Activated T-cell treated with anti-CD3 and anti-CD28 coated beads for 48 hours (primary cell): Measurements from ENCODE around the gene CEND1.
A peak's percentile ranks its signal among the peaks of the same experiment; 100 is the strongest.

Experiments
- DNase-seq: peaks from one replicate; pipeline ENCODE4 v3.0.0-alpha.2; 2020; ENCODE audit warnings: low read depth

Gene CEND1

GRCh38 chr11:789943-790342 is at the start of gene CEND1:
Gene CEND1, minus strand, starts transcription at chr11:790090. Its CDS starts 1,514 bp downstream, at chr11:788576.
- peak; percentile 67 for DNase-seq

- no peak for DNase-seq
Measured at GRCh38 chr11:839280-839623, 49.4 kb upstream of the CEND1 start.

- DNase-seq = no peak
Measured at GRCh38 chr11:838441-839279, 48.8 kb upstream of the CEND1 start.

- DNase-seq = no peak
Measured at GRCh38 chr11:837990-838307, 48.1 kb upstream of the CEND1 start.

- DNase-seq = no peak
Measured at GRCh38 chr11:837189-837989, 47.5 kb upstream of the CEND1 start.

DNA sequence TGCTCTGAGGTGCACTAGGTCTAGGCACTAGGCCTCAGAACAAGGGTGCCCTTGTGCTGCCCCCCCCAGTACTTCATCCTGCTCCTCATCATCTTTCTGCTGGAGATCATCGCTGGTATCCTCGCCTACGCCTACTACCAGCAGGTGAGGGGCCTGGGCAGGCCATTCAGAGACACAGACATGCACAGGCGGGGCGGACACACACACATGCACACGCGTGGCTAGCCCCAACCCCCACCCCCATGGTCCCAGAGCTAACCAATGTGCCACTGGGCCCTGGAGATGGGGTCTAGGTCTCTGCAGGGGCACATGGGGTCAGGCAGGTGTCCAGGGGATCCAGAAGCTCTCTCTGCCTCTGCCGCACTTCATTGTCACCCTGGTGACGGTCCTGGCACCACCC is 46.8 kb upstream of the CEND1 start:
- no peak for DNase-seq

DNA sequence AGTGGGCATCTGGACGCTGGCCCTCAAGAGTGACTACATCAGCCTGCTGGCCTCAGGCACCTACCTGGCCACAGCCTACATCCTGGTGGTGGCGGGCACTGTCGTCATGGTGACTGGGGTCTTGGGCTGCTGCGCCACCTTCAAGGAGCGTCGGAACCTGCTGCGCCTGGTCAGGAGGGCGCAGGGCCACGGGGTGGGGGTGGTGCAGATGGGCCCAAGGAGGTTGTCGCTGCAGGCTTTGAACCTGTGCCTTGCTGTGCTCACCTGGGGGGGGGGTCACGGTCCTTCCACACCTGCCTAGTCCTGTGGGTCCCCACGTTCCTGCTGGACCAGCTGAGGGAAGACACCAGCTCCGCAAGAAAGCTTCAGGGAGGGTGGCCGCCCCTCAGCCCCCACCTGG is 46.4 kb upstream of the CEND1 start:
- DNase-seq = no peak

DNA sequence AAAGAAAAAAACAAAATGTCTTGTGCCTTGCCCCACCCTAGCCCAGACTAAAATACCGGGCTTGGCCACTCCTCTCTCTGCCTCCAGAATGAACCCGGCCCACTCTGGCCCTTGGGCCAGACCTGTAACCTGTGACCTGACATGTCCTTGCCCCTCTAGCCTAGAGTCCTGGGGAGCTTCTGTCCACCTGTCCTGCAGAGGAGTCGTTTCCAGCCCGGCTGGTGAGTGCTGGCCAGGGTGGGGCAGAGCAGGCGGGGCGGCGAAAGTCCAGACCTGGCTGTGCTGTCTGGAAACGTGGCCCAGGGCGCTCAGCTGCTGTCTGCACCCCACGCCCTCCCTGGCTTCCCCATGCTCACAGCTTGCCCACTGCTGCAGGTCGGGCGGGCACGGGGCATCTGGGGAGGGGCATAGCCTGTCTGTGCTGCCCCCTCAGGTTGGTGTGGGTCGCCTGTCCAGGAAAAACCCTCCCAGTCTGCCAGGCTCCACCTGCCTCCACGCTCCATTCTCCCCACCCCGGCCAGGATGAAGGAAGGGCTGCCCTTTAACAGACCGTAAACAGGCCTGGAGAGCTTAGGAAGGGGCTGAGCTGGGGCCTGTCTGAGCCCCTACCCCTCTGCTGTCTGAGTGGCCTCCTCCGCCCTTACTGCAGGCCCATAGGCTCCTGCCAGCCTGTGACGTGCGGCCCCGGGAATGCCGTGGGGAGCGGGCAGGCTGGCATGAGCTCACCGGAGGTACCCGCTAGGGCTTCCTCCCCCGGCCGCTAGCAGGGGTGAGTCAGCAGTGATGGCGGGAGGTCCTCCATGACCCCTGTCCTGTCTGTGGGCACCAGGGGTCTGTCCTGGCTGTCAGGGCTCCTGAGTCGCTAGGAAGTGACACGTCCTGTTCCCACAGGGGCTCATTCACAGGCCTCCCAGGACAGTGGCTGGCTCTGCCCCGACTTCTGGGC is 44.8 kb upstream of the CEND1 start:
- DNase-seq = no peak

GRCh38 chr11:833849-834311 is 44.0 kb upstream of the CEND1 start:
- no peak for DNase-seq

- DNase-seq = no peak
Measured at GRCh38 chr11:833114-833791, 43.4 kb upstream of the CEND1 start.

DNA sequence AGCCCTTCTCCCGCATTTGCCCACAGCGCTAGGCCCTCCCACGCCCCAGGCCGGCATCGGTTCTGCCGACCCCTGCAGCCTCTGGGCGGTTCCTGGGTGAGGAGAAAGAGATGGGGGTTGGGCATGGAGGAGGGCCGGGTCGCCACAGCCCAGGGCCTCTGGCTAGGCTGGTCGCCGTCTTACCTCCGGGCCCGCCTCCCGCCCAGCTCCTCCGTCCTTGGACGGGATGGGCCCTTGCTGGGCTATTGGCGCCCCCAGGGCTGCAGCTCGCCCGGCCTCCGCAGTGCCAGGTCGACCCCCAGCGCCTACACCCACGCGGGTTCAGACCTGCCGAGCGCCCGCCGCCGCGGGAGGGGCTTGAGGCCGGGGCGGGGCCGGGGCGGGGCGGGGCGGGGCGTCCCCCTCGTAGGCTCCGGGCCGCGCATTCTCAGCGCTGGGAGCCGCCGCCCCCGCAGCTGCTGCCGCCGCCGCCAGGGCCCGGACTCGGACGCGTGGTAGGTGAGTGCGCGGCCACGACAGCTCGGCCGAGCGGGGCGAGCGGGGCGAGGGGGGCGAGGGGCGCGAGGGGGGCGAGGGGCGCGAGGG is 42.7 kb upstream of the CEND1 start, which contains the start of gene CD151:
TSS of gene CD151 (plus strand) at position 424 of the 585 bp plus-strand sequence. CDS start 3,118 bp downstream, outside the sequence.
- peak; percentile 59 for DNase-seq

GRCh38 chr11:831961-832528 is 42.2 kb upstream of the CEND1 start:
- no peak for DNase-seq

DNA sequence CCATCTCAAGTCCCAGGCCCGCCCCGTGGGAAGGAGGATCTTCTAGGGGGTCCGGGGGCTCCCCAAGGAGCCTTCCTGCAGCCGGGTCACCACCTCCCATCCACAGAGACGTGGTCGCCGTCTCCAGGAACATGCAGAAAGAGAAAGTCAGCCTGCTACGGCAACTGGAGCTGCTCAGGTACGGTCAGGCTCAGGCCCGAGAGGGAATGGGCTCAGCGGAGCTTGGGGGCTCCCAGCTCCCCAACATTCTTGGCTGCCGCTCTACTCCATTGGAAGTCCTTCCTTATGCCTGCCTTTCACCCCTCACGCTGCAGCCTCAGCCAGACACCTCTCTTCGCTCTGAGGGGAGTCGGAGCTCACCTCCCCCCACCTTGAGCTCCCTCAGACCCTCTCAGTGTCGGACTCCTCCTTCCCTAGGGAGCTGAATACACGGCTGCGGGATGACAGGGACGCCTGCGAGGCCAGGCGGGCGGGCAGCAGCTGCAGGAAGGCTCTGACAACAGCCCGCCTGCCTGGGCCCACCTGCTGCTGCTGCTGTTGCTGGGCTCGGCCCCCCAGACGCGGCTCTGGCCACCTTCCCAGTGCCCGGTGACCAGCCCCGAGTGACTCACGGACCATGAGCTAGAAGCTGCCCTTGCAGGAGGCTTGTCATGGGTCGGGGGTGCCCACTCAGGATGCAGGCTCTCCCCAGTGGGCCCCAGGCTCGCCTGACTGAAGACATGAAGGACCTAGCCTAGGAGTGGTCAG is 41.4 kb upstream of the CEND1 start:
- DNase-seq = no peak

GRCh38 chr11:830295-831117 is 40.6 kb upstream of the CEND1 start:
- DNase-seq = peak; percentile 69

- no peak for DNase-seq
Measured at GRCh38 chr11:829847-830294, 40.0 kb upstream of the CEND1 start.

GRCh38 chr11:829176-829846 is 39.4 kb upstream of the CEND1 start:
- DNase-seq = no peak

- DNase-seq = no peak
Measured at GRCh38 chr11:828506-829175, 38.8 kb upstream of the CEND1 start.

DNA sequence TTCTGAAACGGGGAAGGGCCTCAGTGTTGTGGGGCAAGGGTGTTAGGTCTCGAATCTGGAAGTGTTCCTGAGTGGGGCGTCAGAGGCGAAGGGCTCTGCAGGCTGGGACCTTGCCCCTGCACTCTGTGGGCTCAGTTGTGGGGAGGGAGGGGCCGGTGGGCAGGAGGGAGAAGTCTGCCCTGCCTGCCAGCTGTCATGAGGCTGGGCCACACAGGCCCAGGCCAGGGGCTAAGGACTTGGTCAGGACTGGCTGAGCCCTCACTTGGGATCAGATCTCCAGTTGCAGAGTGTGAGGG is 38.0 kb upstream of the CEND1 start, which contains the start of gene CRACR2B:
TSS of gene CRACR2B (plus strand) at position 23 of the 296 bp plus-strand sequence. CDS start 689 bp downstream, outside the sequence.
- DNase-seq = no peak
